Endothelial cell (in vitro differentiated cells): ENCODE results near the gene EVA1B. TPM values are rescaled to one million over a fixed set of nuclear protein-coding genes. Genes with fewer than 3 reads are reported as not detected.

Source experiments
- DNase-seq: peaks from one replicate; pipeline ENCODE4 v3.0.0; 2021; ENCODE audit warnings: low spot score
- H3K27ac Mint-ChIP-seq: one replicate; pipeline ENCODE4 v1.8.0; 2021; ENCODE audit warnings: mixed read lengths, inconsistent platforms; ENCODE audit not compliant: unreplicated experiment
- H3K27me3 Mint-ChIP-seq: one replicate; pipeline ENCODE4 v1.8.0; 2021; ENCODE audit warnings: mild to moderate bottlenecking, moderate library complexity, mixed read lengths, inconsistent platforms; ENCODE audit not compliant: unreplicated experiment
- H3K36me3 Mint-ChIP-seq: one replicate; pipeline ENCODE4 v1.8.0; 2021; ENCODE audit warnings: mild to moderate bottlenecking, low read depth, mixed read lengths, inconsistent platforms; ENCODE audit not compliant: unreplicated experiment
- H3K4me1 Mint-ChIP-seq: one replicate; pipeline ENCODE4 v1.8.0; 2021; ENCODE audit warnings: mild to moderate bottlenecking, mixed read lengths, inconsistent platforms; ENCODE audit not compliant: unreplicated experiment
- H3K4me3 Mint-ChIP-seq: one replicate; pipeline ENCODE4 v1.8.0; 2021; ENCODE audit warnings: mild to moderate bottlenecking, mixed read lengths, inconsistent platforms; ENCODE audit not compliant: unreplicated experiment
- H3K9me3 Mint-ChIP-seq: one replicate; pipeline ENCODE4 v1.8.0; 2021; ENCODE audit warnings: mixed read lengths, inconsistent platforms; ENCODE audit not compliant: unreplicated experiment
- CTCF ChIP-seq: fragments of 200-600 bp; sonication (generic); IDR thresholded peaks from one replicate; pipeline ENCODE4 v1.5.0; 2021; ENCODE audit warnings: antibody characterized with exemption; ENCODE audit not compliant: unreplicated experiment
- total RNA-seq: library from RNA; stranded (reverse); fragmentation: NEBNext Ultra II Directional; extraction: Animal tissue kit (Norgen Biotek cat#: 25700); gene quantifications from one replicate; pipeline ENCODE4 v1.2.1, GENCODE V29; 2021; ENCODE audit not compliant: unreplicated experiment

Gene EVA1B
- total RNA-seq, 1 donor from 2014 or later = 87.9 TPM

GRCh38 chr1:36352125-36352909 is 28.9 kb upstream of the EVA1B start:
- DNase-seq = no peak
- TF ChIP-seq CTCF = no peak
- peaks cover 38% of the 10 kb centered on the region for H3K36me3 Mint-ChIP-seq
- H3K27ac Mint-ChIP-seq = no peak overlapping the region
- no peaks in the 10 kb centered on the region for H3K9me3 Mint-ChIP-seq
- H3K27me3 Mint-ChIP-seq = peaks cover 1% of the 10 kb centered on the region
- H3K4me1 Mint-ChIP-seq = peaks cover 14% of the 10 kb centered on the region
- H3K4me3 Mint-ChIP-seq = peak overlapping the region; percentile 71

- peaks cover 35% of the 10 kb centered on the region for H3K36me3 Mint-ChIP-seq
- H3K4me1 Mint-ChIP-seq = peaks cover 14% of the 10 kb centered on the region
- no peak overlapping the region for H3K4me3 Mint-ChIP-seq
- no peak for DNase-seq
- peaks cover 1% of the 10 kb centered on the region for H3K27me3 Mint-ChIP-seq
- no peaks in the 10 kb centered on the region for H3K9me3 Mint-ChIP-seq
- H3K27ac Mint-ChIP-seq = no peak overlapping the region
- TF ChIP-seq CTCF = no peak
These were observed 28.0 kb upstream of the EVA1B start for GRCh38 chr1:36351227-36351977.

- H3K4me3 Mint-ChIP-seq = no peak overlapping the region
- no peak for DNase-seq
These were observed 27.3 kb upstream of the EVA1B start for GRCh38 chr1:36350659-36351226.

GRCh38 chr1:36349839-36350238 is 26.4 kb upstream of the EVA1B start:
- Mint-ChIP-seq H3K36me3 (peaks cover 35% of the 10 kb centered on the region), H3K27ac (no peak overlapping the region), H3K4me3 (no peak overlapping the region), H3K4me1 (peaks cover 12% of the 10 kb centered on the region), H3K9me3 (no peaks in the 10 kb centered on the region), H3K27me3 (peaks cover 6% of the 10 kb centered on the region)
- no peak for DNase-seq
- TF ChIP-seq CTCF = no peak

More at GRCh38 chr1:36350659-36351226, 27.3 kb upstream of the EVA1B start:
- peaks cover 14% of the 10 kb centered on the region for H3K4me1 Mint-ChIP-seq
- H3K9me3 Mint-ChIP-seq = no peaks in the 10 kb centered on the region
- H3K27me3 Mint-ChIP-seq = peaks cover 1% of the 10 kb centered on the region
- no peak overlapping the region for H3K27ac Mint-ChIP-seq
- peaks cover 35% of the 10 kb centered on the region for H3K36me3 Mint-ChIP-seq
- no peak for TF ChIP-seq CTCF

- DNase-seq = no peak
- H3K27me3 Mint-ChIP-seq = peaks cover 7% of the 10 kb centered on the region
- H3K4me1 Mint-ChIP-seq = peaks cover 12% of the 10 kb centered on the region
- H3K9me3 Mint-ChIP-seq = no peaks in the 10 kb centered on the region
- H3K4me3 Mint-ChIP-seq = no peak overlapping the region
- H3K36me3 Mint-ChIP-seq = peaks cover 35% of the 10 kb centered on the region
- TF ChIP-seq CTCF = no peak
- H3K27ac Mint-ChIP-seq = no peak overlapping the region
These were observed 25.8 kb upstream of the EVA1B start for GRCh38 chr1:36349241-36349671.
